ENCODE results near the gene IFI30. TPM values are rescaled to one million over a fixed set of nuclear protein-coding genes. Genes with fewer than 3 reads are reported as not detected.

IFI30 gene
- total RNA-seq, 1 donor from 2014 or later = 255 TPM

DNA sequence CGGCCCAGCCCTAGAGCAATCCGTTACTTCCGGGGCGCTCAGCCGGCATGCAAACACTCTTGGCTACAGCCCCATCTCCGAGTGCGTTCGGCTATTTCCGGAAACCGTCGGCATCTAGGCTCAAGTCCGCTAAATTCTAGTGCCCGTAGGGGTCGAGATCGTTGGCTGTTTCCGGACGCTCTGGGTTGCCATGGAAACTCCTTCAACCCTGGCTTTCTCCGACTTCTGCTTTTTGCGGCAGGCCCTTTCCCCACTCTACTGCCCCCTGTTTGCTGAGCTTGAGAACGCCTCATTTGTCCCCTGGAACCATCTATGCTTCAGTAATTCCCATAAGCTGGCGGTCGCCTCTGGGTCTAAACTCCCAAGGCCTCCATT lies 21.2 kb upstream of the IFI30 start:
- CTCF ChIA-PET = interaction anchor here (0.7 to 2.2 kb wide), 6 partner anchors 11 to 214 kb away, joined by 3 to 18 read pairs (median 4); no protein-coding TSS in a partner anchor
- peaks cover 33% of the 10 kb centered on the region for H3K36me3 Mint-ChIP-seq (ENCODE audit: low read depth)
- H3K9me3 Mint-ChIP-seq = no peaks in the 10 kb centered on the region
- DNase-seq = peak; percentile 97
- no peaks in the 10 kb centered on the region for H3K27me3 Mint-ChIP-seq
- peak; percentile 70 for ATAC-seq (ENCODE audit: low read depth)
- TF ChIP-seq, protein P1, sequence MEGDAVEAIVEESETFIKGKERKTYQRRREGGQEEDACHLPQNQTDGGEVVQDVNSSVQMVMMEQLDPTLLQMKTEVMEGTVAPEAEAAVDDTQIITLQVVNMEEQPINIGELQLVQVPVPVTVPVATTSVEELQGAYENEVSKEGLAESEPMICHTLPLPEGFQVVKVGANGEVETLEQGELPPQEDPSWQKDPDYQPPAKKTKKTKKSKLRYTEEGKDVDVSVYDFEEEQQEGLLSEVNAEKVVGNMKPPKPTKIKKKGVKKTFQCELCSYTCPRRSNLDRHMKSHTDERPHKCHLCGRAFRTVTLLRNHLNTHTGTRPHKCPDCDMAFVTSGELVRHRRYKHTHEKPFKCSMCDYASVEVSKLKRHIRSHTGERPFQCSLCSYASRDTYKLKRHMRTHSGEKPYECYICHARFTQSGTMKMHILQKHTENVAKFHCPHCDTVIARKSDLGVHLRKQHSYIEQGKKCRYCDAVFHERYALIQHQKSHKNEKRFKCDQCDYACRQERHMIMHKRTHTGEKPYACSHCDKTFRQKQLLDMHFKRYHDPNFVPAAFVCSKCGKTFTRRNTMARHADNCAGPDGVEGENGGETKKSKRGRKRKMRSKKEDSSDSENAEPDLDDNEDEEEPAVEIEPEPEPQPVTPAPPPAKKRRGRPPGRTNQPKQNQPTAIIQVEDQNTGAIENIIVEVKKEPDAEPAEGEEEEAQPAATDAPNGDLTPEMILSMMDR (IDR thresholded peaks at IDR 0.05) = no peak
- intact Hi-C loops (cut with micrococcal nuclease) = loop anchor here (1.0 to 2.0 kb wide), 12 partner anchors 9 to 370 kb away; partner anchors contain the start of genes ELL and RAB3A
- POLR2A ChIA-PET = interaction anchor here (0.6 to 2.2 kb wide), 30 partner anchors 11 to 605 kb away, joined by 3 to 20 read pairs (median 6); partner anchors contain the start of genes ARRDC2, CCDC124, IFI30 and IL12RB1
- peaks cover 22% of the 10 kb centered on the region for H3K4me1 Mint-ChIP-seq
- H3K27ac Mint-ChIP-seq = peak overlapping the region; percentile 94
- peak overlapping the region; percentile 89 for H3K4me3 Mint-ChIP-seq

DNA sequence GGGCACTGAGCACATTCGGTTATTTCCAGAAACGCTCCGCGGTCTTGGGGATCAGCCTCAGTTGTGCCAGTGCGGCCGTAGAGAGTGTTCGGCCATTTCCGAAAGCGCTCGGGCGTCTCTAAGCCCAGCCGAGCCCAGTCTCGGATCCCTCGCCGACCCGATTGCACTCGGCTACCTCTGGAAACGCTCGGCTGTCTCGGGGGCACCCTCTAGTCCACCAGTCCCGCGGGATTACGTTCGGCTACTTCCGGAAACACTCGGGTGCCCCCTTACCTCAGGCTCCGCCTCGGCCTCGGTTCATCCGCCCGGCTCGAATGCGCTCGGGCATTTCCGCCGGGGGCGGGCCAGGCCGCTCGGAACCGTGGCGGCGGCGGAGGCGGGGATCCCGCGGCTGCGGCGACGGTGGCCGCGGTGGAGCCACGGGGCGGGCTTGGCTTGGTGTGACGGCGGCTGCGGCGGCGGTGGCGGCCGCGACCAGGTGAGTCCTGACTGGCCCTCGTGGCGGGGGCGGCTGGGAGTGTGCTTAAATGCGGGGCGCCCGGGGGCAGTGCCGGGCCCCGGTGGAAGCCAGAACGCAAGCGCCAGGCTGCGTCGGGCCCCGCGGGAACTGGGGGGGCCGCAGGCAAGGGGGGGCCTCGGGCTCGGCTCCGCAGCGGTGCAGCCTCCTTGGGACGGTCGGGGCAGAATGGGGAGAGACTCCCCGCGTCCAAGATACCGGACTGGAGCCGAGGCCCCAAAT lies 20.6 kb upstream of the IFI30 start, which contains the start of gene PIK3R2:
Gene PIK3R2, plus strand, starts transcription at position 347 of the 739 bp plus-strand sequence. CDS start 2,717 bp downstream, outside the sequence.
- H3K27ac Mint-ChIP-seq = peak within 1 kb of the TSS; percentile 94
- peak within 1 kb of the TSS; percentile 89 for H3K4me3 Mint-ChIP-seq
- H3K36me3 Mint-ChIP-seq (ENCODE audit: low read depth) = peaks cover 28% of the 10 kb centered on the region
- DNase-seq = peak; percentile 99
- peaks cover 22% of the 10 kb centered on the region for H3K4me1 Mint-ChIP-seq
- POLR2A ChIA-PET = interaction anchor here (0.6 to 2.2 kb wide), 28 partner anchors 10 to 606 kb away, joined by 3 to 20 read pairs (median 8); partner anchors contain the start of genes ARRDC2, CCDC124, IFI30 and IL12RB1
- TF ChIP-seq, protein P1 (IDR thresholded peaks at IDR 0.05) = no peak
- ATAC-seq (ENCODE audit: low read depth) = peak; percentile 82
- H3K9me3 Mint-ChIP-seq = no peaks in the 10 kb centered on the region
- intact Hi-C loops (cut with micrococcal nuclease) = loop anchor here (1.0 to 2.0 kb wide), 14 partner anchors 8 to 369 kb away; partner anchors contain the start of genes ELL, IFI30 and RAB3A
- CTCF ChIA-PET = interaction anchor here (0.7 to 2.2 kb wide), 6 partner anchors 11 to 215 kb away, joined by 3 to 18 read pairs (median 4); no protein-coding TSS in a partner anchor
- H3K27me3 Mint-ChIP-seq = no peaks in the 10 kb centered on the region

DNA sequence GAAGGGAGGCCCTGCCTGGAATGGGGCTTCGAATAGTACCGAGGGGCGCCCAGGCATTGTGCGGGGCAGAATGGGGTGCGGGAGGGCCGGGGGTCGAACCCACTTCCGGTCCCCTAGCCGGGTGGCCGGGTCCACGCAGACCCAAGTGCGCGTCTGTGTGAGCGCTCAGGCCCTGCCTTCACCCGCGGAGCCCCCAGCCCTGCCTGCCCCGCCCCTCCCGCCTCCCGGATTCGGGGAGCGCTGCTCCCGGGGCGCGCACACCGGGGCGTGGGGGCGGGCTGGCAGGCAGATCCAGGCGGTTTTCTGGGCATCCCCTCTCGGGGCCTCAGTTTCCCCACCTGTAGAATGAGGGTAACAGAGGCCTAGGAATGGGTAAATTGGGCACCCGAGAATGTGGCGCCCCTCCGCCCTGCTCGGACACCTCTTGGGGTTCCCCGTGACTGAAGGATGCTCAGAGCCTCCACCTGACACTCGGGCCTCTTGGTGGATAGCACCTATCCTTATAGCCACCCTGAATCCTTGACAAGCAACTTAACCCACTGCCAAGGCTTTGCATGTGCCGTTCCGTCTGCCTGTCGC lies 20.0 kb upstream of the IFI30 start:
- H3K4me3 Mint-ChIP-seq = peak overlapping the region; percentile 89
- intact Hi-C loops (cut with micrococcal nuclease) = loop anchor here (1.0 to 2.0 kb wide), 4 partner anchors 16 to 215 kb away; partner anchors contain the start of gene IFI30
- H3K9me3 Mint-ChIP-seq = no peaks in the 10 kb centered on the region
- ATAC-seq (ENCODE audit: low read depth) (no peak), DNase-seq (no peak)
- H3K27me3 Mint-ChIP-seq = no peaks in the 10 kb centered on the region
- TF ChIP-seq, protein P1 (IDR thresholded peaks at IDR 0.05) = no peak
- peaks cover 22% of the 10 kb centered on the region for H3K4me1 Mint-ChIP-seq
- ChIA-PET POLR2A (interaction anchor here (0.9 to 1.2 kb wide), 2 partner anchors 15 to 49 kb away, joined by 3 to 7 read pairs; no protein-coding TSS in a partner anchor), CTCF (no interaction called here)
- H3K27ac Mint-ChIP-seq = peak overlapping the region; percentile 56
- H3K36me3 Mint-ChIP-seq (ENCODE audit: low read depth) = peaks cover 21% of the 10 kb centered on the region

DNA sequence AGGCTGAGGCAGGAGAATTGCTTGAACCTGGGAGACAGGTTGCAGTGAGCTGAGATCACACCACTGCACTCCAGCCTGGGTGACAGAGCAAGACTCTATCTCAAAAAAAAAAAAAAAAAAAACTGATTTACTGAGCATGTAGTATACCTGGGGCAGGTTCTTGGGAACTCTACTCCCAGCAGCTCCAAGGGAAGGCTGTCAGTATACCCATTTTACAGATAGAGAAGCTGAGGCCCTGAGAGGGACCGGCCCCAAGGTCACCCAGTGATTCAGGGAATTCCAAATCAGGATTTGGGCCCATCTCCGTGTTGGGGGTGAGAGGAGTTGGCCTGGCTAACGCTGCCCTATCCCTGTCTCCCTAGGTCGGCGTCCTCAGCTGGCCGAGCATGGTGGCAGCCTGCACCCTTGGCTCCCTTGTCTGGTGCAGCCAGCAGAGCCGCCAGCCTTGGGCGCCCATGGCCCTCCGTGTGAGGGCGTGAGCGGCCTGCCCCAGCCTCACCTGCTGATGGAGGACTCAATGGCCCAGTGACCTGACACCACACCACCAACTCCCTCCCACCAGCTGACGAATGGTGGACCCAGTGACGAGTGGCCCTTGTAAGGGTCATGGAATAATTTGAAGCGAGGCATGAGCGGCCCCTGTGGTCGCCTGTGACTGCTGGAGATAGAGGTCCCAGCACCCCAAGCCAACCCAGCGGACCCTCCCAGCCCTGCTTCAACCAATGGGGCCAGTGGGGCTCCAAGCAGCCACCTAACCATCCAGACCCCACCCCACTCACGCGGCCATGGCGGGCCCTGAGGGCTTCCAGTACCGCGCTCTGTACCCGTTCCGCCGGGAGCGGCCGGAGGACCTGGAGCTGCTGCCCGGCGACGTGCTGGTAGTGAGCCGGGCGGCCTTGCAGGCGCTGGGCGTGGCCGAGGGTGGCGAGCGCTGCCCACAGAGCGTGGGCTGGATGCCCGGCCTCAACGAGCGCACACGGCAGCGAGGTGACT lies 18.2 kb upstream of the IFI30 start:
- Mint-ChIP-seq H3K27me3 (no peaks in the 10 kb centered on the region), H3K9me3 (no peaks in the 10 kb centered on the region), H3K4me3 (no peak overlapping the region), H3K4me1 (peaks cover 25% of the 10 kb centered on the region), H3K27ac (no peak overlapping the region), H3K36me3 (ENCODE audit: low read depth) (peaks cover 14% of the 10 kb centered on the region)
- ChIA-PET CTCF (no interaction called here), POLR2A (interaction anchor here (0.6 to 1.5 kb wide), 10 partner anchors 12 to 998 kb away, joined by 3 to 8 read pairs (median 4); partner anchors contain the start of gene ARRDC2)
- no peak for ATAC-seq (ENCODE audit: low read depth)
- TF ChIP-seq, protein P1 (IDR thresholded peaks at IDR 0.05) = no peak
- intact Hi-C loops (cut with micrococcal nuclease) = no loop called here
- no peak for DNase-seq
